Measurements from ENCODE around the gene MRPL55.

Gene MRPL55

DNA sequence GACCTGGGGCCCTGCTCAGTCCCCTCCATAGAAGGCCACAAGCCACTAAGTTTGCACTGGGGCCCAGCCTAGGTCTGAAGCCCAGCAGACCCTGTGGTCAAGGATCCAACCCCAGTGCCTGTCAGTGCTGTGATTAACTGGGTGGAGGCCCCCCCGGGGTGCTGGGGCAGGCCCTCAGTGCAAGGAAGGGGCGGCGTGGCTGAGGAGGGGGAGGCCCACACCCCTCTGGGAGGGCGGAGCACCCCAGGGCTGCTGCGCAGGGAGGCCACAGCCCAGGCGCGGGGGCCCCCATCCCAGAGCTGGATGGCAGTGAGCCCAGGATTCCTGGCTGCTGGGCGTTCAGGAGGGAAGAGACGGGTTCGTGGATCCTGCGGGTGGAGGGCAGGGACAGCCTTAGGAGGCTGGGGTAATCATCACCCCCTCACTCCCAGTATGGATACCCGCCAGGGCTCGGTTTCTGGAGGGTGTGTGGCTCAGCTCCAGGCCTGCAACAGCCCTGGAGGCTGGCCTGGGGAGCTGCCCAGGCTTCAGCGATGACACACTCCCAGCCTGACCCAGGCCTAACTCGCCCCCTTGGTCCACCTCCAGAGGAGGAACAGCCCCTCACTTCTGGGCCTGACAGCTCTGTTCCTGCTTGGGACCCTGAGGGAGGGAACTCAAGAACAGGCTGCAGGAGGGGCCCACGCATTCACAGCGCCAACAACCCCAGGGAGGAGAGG is 41.5 kb upstream of the MRPL55 start:
- DNase-seq (no peak), ATAC-seq (peak; percentile 14)
- Mint-ChIP-seq H3K4me1 (peaks cover 31% of the 10 kb centered on the region), H3K4me3 (no peak overlapping the region), H3K27me3 (no peaks in the 10 kb centered on the region), H3K27ac (peak overlapping the region in 1 of 2 donors; percentile 42), H3K9me3 (no peaks in the 10 kb centered on the region)

DNA sequence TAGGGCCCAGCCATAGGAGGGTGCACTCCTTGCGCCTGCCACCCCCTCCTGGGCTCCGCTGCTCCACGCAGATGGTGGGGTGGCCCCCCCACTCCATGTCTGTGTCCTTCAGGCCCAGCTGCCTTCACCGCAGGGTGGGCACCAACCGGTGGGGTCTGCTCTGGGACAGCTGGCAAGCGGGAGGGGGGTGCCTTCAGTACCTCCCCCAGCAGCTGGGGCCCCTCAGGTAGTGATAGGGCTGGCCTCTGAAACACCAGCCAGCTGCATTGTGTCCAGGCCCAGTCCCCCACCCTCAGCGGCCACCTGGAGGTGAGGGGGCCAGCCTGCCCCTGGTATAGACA is 41.0 kb upstream of the MRPL55 start:
- Mint-ChIP-seq H3K27ac (no peak overlapping the region), H3K27me3 (no peaks in the 10 kb centered on the region), H3K9me3 (no peaks in the 10 kb centered on the region), H3K4me1 (peaks cover 28% of the 10 kb centered on the region), H3K4me3 (no peak overlapping the region)
- peak; percentile 11 for ATAC-seq
- DNase-seq, result no peak

DNA sequence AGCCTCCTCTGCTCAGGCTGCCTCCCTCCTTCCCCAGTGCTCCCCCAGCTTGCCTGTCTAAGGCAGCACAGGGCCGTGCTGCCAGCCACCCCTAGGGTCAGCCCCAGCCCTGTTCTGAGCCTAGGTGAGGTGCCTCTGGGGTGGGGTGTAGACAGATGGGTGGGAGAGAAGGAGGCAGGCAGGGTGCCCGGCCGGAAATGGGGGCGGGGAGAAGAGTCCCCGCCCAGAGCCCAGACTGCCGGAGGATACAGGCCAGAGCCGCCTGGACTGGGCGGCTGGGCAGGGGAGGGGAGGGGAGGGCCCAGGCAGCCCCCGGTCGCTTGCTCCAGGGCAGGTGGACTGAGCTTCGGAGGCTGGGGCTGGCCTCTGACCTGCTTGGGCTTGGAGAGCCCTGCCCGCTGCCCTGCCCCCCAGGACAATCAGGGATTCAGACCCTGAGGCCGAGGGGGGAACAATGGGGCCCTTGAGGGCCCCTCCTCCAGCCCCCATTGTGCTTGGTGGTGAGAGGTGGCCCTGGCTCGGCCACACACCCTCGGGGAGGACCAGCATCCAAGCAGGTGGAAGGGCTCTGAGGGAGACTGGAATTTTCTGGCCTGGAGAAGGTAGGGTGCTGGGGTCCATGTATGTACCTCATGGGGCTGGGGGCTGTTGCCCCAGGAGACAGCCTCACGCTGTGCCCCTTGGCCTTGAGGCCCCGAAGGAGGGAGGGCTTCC is 40.5 kb upstream of the MRPL55 start, which contains the start of gene GJC2:
Gene GJC2, plus strand, starts transcription at position 525 of the 714 bp plus-strand sequence. CDS start 7,829 bp downstream, outside the sequence.
- ATAC-seq, result peak; percentile 11

DNA sequence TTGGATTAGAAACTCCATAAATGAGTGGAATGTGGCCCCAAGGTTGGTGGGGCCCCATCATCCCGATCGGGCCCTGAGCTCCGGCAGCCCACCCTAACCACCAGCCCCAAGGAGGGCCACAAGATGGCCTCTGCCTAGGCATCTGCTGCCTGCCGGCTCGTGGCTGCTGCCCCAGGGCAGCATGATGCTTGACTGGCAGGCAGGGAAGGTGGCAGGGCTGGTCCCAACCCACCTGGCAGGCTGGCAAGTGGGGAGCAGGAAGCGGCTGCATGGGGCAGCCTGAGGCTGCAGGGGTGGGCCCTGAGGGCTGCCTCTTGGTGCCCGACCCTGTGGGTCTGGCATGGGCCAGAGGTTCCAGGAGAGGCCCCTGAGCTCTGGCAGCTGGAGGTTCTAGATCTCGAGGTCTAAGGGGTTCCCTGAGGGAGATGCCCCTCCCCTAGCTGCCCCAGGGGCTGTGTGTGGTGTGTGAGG is 39.9 kb upstream of the MRPL55 start:
- DNase-seq (no peak), ATAC-seq (no peak)
- no peaks in the 10 kb centered on the region for H3K27me3 Mint-ChIP-seq
- H3K27ac Mint-ChIP-seq, result no peak overlapping the region
- no peaks in the 10 kb centered on the region for H3K9me3 Mint-ChIP-seq
- no peak overlapping the region for H3K4me3 Mint-ChIP-seq
- peaks cover 27% of the 10 kb centered on the region for H3K4me1 Mint-ChIP-seq

More for the DNA sequence above, 40.5 kb upstream of the MRPL55 start, which contains the start of gene GJC2:
- no peak for DNase-seq
- Mint-ChIP-seq H3K27me3 (no peaks in the 10 kb centered on the region), H3K4me1 (peaks cover 27% of the 10 kb centered on the region), H3K27ac (no peak within 1 kb of the TSS), H3K4me3 (no peak within 1 kb of the TSS), H3K9me3 (no peaks in the 10 kb centered on the region)

DNA sequence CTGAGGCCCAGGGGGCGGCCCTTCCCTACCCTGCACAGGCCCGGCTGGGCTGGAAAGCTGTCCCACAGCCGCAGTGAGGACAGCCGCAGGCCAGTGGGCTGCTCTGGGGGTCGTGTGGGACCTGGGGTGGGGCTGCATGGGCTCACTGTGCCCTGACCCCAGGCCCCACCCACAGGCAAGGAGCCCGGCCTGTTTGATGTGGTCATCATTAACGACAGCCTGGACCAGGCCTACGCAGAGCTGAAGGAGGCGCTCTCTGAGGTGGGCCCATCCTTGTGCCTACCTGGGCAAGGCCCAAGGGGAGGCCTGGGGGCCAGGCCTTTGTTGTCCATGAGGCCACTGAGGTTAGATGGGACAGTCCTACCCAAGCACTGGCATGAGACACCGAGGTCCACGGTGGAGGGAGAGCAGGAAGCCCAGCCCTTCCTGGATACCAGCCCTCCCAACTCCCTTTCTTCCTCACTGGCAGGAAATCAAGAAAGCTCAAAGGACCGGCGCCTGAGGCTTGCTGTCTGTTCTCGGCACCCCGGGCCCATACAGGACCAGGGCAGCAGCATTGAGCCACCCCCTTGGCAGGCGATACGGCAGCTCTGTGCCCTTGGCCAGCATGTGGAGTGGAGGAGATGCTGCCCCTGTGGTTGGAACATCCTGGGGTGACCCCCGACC is 39.2 kb upstream of the MRPL55 start:
- DNase-seq, result no peak
- H3K4me1 Mint-ChIP-seq, result peaks cover 32% of the 10 kb centered on the region
- no peaks in the 10 kb centered on the region for H3K27me3 Mint-ChIP-seq
- no peaks in the 10 kb centered on the region for H3K9me3 Mint-ChIP-seq
- peak overlapping the region in 1 of 2 donors; percentile 48 for H3K27ac Mint-ChIP-seq
- no peak overlapping the region for H3K4me3 Mint-ChIP-seq
- no peak for ATAC-seq

DNA sequence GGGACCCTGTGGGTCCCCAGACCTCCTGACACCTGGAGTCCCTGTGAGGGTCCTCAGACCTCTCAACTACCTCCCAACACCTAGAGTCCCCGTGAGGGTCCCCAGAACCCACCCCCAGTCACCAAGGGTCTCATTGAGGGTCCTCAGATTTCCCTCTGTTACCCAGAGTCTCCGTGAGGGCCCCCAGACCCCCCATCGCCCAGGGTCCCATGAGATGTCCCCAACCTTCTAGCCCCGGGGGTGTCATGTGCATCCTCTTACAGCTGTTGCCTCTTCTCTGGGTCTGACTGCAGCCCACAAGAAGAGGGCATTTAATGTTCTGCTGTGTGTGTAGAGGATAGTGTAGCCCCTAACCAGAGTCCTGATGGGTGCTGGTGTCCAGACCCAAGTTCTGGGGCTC is 38.7 kb upstream of the MRPL55 start:
- no peak overlapping the region for H3K4me3 Mint-ChIP-seq
- H3K4me1 Mint-ChIP-seq, result peaks cover 37% of the 10 kb centered on the region
- ATAC-seq, result no peak
- no peak for DNase-seq
- no peak overlapping the region for H3K27ac Mint-ChIP-seq
- H3K27me3 Mint-ChIP-seq, result no peaks in the 10 kb centered on the region
- H3K9me3 Mint-ChIP-seq, result no peaks in the 10 kb centered on the region

DNA sequence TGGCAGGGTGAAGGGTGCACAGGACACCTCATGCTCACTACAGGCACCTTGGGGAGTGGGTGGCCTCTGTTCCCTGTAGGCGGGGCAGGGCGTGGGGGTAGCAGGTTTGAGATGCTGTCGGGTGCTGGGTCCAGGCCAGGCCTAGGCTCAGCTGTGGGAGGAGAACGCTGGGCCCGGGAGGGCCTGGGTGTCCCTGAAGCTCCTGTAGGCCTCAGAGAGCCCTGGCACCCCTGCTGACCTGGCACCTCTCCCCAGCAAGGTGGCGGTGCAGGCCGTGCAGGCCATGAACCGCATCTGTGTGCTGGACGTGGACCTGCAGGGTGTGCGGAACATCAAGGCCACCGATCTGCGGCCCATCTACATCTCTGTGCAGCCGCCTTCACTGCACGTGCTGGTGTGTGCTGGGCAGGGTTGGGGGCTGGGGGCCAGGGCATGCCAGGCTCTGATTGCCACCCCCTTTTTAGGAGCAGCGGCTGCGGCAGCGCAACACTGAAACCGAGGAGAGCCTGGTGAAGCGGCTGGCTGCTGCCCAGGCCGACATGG is 38.1 kb upstream of the MRPL55 start:
- Mint-ChIP-seq H3K4me1 (peaks cover 43% of the 10 kb centered on the region), H3K27ac (no peak overlapping the region), H3K9me3 (no peaks in the 10 kb centered on the region), H3K4me3 (no peak overlapping the region), H3K27me3 (no peaks in the 10 kb centered on the region)
- DNase-seq (no peak), ATAC-seq (no peak)

DNA sequence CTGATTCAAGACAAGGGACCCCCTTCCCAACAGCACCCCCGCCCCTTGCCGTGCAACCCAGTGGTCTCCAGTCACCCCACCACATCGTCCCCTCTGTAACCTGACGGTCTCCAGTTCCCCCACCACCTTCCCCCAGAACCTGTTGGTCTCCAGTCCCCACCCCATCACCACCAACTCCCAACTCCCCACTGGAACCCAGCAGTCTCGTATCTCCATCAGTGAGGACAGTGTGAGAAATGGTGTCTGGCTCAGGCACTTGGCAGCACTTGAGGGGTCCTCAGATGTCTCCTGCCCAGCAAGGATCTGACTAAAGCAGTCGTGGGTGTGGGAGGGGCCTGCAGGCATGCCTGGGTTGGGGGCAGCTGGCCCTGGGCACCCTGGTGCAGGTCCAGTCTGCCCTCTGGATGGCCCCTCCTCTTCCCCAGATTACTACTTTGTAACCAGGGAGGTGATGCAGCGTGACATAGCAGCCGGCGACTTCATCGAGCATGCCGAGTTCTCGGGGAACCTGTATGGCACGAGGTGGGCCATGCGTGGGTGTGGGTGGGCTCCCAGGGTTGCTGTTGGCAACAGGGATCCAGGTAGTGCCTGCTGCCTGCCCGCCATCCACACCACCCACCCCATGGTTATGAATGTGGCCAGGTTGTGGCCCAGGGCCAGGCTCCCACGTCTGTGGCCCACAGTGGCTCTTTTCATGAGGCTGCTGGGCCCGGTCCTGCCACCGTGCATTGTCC is 37.5 kb upstream of the MRPL55 start:
- Mint-ChIP-seq H3K9me3 (no peaks in the 10 kb centered on the region), H3K27ac (peak overlapping the region; percentile 46 to 55), H3K4me1 (peaks cover 47% of the 10 kb centered on the region), H3K4me3 (no peak overlapping the region), H3K27me3 (no peaks in the 10 kb centered on the region)
- DNase-seq, result no peak
- no peak for ATAC-seq

DNA sequence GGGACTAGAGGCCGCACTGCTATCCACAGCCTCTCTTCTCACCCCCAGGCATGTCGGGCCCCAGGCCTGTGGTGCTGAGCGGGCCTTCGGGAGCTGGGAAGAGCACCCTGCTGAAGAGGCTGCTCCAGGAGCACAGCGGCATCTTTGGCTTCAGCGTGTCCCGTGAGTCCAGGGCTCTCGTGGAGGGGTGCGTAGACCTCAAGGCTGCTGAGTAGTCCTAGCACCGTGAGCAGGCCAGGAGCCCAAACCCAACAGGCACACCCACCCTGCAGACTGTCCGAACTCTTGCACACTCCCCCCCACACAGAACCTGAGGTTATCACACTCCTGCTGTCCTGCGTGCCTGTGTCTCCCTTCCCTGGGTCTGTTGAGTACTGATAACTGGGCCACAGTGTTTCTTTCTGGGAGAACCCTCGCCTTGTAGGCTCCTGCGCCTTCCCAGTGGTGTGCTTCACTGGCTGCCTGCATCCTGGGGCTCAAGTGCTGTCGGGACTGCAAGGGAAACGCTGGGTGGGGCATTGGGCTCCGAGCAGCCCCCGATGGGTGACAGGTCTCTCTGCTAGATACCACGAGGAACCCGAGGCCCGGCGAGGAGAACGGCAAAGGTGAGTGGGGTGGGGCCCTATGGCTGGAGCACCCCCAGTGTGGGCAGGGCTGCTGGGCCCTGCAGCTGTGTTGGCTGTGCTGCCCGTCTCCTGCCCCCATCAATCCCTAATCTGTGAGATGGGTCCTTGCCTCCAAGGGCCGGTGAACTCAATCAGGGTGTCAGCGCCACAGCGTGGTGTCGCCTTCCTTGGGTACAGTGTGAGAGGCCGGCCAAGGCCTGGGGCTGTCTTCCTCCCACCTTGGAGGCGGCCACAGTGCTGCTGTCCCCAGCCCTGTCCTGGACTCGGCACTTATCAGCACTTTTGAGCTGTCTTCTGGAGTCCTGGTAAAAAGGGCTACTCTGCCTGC is 36.6 kb upstream of the MRPL55 start:
- ATAC-seq (no peak), DNase-seq (no peak)
- Mint-ChIP-seq H3K9me3 (no peaks in the 10 kb centered on the region), H3K27ac (no peak overlapping the region), H3K4me1 (peaks cover 47% of the 10 kb centered on the region), H3K4me3 (no peak overlapping the region), H3K27me3 (no peaks in the 10 kb centered on the region)

DNA sequence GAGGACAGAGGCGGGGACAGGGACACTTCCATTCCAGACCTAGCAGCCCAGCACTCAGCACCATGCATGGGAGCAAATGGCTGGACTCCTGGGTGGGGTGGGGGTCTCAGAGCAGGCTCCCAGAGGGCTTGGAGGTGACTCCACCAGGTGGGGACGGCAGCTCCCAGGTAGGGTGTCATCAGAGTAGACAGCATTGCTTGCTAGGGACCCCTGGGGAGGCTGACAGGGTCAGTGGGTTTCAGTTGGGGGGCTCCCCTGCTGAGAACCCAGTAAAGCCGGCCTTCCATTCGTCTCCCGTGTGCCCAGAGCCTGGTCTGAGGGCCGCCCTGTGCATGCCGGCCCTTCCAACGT is 35.9 kb upstream of the MRPL55 start:
- DNase-seq (no peak), ATAC-seq (no peak)
- no peaks in the 10 kb centered on the region for H3K9me3 Mint-ChIP-seq
- H3K27ac Mint-ChIP-seq, result no peak overlapping the region
- H3K4me1 Mint-ChIP-seq, result peaks cover 47% of the 10 kb centered on the region
- H3K4me3 Mint-ChIP-seq, result no peak overlapping the region
- no peaks in the 10 kb centered on the region for H3K27me3 Mint-ChIP-seq

DNA sequence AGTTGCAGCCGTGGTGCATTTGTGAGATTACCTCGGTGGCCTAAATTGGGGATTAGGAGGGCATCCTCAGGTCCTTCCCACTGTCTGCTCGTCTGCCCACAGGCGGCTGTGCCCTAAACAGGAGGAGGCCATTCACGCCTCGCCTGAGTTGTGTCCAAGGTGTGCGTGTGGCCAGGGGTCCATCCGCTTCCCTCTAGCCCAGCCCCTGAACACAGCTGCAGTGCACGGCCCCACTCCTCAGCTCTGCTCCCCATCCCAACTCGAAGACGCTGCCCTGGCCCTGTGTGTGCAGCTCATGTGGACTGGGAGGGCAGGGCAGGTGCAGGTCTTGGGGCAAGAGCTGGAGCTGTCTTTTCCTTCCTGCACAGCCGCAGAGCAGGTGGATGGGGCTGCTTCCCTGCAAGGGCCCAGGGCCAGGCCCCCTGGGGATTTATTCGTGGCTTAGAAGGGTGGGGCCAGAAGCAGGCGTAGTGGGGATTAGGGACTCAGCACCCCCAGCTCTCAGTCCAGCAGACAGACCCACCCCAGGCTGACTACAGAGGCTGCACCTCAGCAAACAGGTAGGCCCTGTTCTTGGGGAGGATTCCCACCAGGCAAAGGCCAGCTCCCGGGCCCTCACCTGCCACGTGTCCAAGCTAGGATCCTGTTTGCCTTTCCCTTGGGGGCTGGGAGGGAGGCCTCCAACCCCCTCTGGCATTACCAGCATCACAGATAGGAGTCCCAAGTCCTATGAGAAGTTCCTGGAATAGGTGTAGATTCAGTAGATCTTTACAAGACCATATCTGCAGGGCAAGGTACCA is 35.3 kb upstream of the MRPL55 start:
- Mint-ChIP-seq H3K4me1 (peaks cover 47% of the 10 kb centered on the region), H3K4me3 (no peak overlapping the region), H3K27me3 (no peaks in the 10 kb centered on the region), H3K9me3 (no peaks in the 10 kb centered on the region), H3K27ac (no peak overlapping the region)
- no peak for ATAC-seq
- DNase-seq, result no peak

DNA sequence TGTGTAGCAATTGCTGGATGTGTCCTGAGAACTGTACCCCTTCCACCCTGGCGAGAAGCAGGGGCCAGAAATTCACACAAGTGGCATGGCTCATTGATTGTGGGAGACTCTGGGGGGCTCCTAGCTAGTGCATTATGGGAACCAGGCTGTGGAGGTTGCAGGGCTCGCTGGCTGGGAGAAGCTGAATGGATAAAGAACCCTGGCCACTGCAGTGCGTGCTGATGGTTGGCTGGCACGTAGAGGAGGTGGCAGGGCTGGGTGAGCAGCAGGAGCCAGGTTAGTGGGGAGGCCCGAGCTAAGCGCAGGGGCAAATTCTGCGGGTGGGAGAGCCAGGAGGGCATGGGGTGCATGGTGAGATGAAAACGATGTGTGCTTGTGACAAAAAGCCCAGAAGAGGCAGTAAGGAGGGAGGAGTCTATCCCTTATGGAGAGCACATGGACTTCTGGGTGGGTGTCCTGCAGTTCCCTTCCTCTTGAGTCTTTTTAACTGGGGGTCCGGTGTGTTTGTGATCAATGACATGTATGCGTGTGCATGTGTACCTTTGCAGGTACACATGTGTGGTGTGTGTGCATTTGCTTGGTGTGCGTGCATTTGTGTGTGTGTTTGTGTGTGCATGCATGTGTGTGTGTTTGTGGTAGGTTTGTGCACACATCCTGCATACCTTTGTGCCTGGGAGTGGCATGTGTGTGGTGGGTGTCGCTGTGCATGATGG is 34.5 kb upstream of the MRPL55 start:
- ATAC-seq (no peak), DNase-seq (no peak)
- Mint-ChIP-seq H3K27me3 (no peaks in the 10 kb centered on the region), H3K9me3 (no peaks in the 10 kb centered on the region), H3K4me1 (peaks cover 47% of the 10 kb centered on the region), H3K27ac (peak overlapping the region in 1 of 2 donors; percentile 71), H3K4me3 (peak overlapping the region; percentile 24 to 98)

DNA sequence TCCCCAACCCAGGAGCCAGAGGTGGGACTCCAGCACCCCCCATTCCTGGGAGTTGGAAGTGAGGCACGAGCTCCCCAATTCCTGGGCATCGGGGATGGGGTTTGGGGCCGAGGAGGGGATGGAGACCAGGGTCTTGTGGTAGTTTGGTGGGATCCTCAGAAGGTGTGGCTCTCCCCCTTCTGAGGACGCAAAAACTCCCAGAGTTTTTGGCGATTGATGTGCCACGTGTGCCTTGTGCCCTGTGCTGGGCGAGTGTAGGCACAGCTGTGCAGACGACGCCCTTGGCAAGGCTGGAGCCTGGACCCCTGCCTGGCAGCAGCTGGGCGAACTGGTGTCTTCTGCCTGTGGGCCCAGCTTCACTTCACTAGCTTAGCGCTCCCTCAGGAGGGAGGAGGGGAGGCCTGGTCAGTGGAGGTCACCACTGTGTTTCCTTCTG is 33.6 kb upstream of the MRPL55 start:
- Mint-ChIP-seq H3K4me3 (peak overlapping the region; percentile 98), H3K27me3 (no peaks in the 10 kb centered on the region), H3K4me1 (peaks cover 47% of the 10 kb centered on the region), H3K27ac (peak overlapping the region; percentile 46 to 94), H3K9me3 (no peaks in the 10 kb centered on the region)
- ATAC-seq, result no peak
- DNase-seq, result peak in 1 of 2 donors; percentile 13

All from stimulated activated naive CD8-positive, alpha-beta T cell treated with anti-CD3 and anti-CD28 coated beads, Interleukin-15, amount 100 ng/mL, for 72 hours (primary cell).